ENCODE measurements around the gene FIZ1.

FIZ1 gene

DNA sequence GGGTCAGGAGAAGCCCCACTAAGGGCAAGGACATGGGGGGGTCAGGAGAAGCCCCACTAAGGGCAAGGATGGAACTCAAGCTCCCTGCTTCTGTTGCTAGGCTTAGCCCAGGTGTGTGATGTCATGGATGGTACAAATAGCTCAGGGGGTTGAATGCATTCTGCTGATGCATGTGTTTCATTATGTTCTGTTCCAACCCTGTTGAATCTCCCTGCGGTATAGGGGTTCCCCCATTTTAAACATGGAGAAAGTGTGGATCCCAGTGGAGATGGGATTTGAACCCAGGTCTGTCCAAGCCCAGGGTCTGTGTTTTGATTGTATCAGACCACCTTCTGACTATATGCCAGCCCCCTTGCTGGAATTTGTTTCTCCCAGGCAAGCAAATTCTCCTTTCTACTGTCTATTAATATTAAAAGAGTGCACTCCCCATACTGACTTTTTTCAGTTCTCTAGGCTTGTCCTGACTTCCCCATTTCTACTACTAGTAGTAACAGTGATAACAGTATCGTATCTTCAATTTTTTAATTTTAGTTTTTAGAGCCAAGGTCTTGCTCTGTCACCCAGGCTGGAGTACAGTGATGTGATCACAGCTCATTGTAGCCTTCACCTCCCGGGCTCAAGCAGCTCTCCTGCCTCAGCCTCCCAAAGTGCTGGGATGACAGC is 12.8 kb upstream of the FIZ1 start:
- no peak for DNase-seq

DNA sequence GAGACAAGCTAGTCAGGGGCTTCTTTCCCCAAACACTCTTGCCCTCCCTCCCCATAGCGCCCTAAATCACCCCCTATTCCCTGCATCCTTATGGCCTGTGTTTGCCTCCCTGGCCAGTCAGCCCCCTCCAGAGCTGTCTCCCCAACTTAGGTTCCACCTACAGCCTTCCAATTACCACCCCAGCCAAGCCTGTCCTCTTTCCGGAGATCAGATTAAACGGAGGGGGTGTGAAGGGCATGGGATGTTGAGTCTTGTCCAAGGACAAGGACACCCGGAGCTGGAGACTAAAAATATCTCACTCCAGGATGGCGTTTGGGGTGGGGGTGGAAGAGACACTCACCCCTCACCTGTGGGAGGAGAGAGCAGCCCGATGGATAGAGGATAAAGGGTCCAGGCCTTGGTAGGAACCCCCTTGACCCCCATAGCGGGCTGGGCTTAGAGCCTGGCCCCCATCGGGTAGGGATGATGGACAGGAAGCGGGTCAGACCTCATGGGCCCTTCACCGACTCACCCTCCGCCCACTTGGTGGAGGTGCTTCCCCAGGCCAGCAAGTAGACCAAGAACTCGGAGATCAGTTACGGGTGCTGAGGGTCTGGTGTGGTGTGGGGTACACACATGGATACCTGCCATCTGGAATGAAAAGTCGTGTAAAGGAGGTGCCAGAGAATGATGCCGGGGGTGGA is 12.1 kb upstream of the FIZ1 start:
- no peak for DNase-seq

- DNase-seq: no peak
These were observed 10.0 kb upstream of the FIZ1 start for GRCh38 chr19:55609326-55609725.

DNA sequence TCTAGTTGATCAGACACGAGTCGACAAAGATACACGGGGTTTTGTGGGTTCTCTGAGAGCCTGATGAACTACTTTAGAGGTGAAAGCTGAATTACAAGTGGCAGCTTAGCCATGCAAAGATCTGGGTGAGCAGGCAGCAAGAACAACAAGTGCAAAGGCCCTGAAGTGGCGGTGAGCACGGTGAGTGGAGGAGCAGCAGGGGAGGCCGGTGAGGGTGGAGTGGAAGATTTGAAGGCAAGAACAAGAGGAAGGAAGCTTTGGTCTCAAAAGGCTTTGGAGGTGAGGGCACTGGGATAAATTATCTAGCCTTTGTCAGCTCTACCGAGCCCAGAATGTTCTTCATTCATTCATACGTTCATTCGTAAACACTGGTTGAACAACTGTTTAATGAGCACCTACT is 7.5 kb upstream of the FIZ1 start:
- DNase-seq: no peak

- DNase-seq: no peak
These were observed 7.1 kb upstream of the FIZ1 start for GRCh38 chr19:55606471-55606787.

GRCh38 chr19:55605637-55606470 is 6.5 kb upstream of the FIZ1 start, which contains the start of gene ZNF865:
Gene ZNF865, plus strand, starts transcription at chr19:55605647. Its CDS starts 7,972 bp downstream, at chr19:55613619.
- DNase-seq: peak; percentile 92

GRCh38 chr19:55605207-55605636 is 5.9 kb upstream of the FIZ1 start:
- DNase-seq: peak; percentile 99

DNA sequence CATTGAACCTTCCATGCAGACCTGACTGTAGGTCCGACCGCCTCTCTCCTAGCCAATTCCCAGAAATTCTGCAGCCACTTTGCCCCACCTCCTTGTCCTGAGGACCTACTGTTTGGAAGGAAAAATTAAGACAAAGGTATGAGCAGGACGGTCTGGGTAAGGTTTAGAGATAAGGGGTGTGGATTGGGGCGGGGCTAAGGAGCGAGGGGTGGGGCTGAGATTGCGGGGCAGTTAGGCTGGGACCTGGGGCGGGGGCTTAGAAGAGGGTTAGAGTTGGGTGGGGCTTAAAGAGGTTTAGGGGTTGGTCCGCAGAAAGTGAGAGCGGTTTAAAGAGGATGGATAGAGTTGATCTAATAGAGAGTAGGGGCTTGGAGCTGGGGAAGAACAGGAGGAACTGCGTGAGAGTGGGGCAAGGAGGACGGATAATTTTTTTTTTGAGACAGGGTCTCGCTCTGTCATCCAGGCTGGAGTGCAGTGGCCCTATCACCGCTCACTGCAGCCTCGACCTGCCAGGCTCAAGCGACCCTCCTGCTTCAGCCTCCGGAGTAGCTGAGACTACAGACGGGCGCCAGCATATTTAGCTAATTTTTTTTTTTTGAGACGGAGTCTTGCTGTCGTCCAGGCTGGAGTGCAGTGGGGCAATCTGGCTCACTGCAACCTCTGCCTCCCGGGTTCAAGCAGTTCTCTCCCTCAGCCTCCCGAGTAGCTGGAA is 4.4 kb upstream of the FIZ1 start:
- peak; percentile 66 for DNase-seq

DNA sequence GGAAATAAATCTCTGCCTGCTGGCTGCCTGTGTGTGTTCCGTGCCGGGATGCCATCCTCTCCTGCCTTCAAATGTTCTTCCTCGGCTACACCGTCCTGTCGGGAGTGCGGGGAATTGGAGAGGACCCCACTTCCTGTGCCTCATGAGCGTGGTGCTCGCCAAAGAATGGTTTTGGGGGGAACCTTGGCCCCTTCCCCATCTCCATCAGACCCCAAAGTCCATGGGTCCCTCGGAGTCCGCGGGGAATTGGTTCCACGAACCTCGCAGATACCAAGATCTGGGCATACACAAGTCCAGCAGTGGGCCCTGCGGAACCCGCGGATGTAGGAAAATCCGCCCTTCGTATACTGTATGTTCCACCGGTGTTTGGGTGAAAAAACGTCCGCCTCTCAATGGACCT is 3.8 kb upstream of the FIZ1 start:
- DNase-seq: no peak

- DNase-seq: no peak
These were observed 3.0 kb upstream of the FIZ1 start for GRCh38 chr19:55602104-55603001.

- peak; percentile 29 for DNase-seq
These were observed 1.8 kb upstream of the FIZ1 start for GRCh38 chr19:55601084-55601483.

- DNase-seq: no peak
These were observed 1.3 kb upstream of the FIZ1 start for GRCh38 chr19:55600662-55601028.

DNA sequence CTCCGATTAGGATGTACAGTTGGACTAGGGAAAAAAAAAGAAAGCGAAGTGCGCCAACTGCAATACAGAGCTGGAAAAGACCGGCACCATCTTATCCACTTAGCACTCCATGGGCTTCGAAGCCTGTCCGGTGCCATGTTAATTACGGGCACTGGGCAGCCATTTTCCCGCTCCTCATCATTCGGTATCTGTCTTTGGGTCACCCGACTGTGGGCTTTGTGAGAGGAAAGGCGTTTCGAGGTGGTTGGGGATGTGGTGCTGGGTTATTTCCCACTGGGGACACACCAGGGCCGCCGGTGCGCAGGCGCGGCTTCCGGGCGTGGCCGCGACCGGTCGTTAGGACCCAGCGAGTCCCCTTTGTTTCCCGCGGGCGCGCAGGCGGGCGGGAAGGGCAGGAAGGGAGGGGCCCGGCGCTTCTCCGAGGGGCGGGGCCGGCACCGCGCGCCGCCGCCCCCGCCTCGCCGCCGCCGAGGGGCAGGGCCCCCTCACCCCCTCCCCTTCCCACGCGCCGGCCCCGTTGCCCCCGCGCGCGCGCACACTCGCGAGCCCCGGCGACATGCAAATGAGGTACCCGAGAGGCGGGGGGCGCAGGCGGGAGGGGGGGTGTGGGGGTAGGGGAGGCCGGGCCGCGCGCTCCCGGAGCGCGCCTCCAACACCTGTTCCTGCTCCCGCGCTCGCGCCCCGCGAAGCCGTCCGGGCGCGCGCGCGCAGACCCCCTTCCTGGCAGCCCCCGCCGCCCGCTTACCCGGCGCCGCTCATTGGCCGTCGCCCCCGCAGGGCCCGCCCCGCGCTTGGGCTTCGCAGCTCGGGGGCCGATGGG is 735 bp upstream of the FIZ1 start, which contains the start of gene ZNF524:
ZNF524 (plus strand) TSS at position 447 of the 820 bp plus-strand sequence. CDS start 1,825 bp downstream, outside the sequence.
- DNase-seq: peak; percentile 95

GRCh38 chr19:55598719-55599467 is 424 bp downstream of the FIZ1 start:
- peak; percentile 97 for DNase-seq

- no peak for DNase-seq
These were observed 1.3 kb downstream of the FIZ1 start for GRCh38 chr19:55598034-55598433.

DNA sequence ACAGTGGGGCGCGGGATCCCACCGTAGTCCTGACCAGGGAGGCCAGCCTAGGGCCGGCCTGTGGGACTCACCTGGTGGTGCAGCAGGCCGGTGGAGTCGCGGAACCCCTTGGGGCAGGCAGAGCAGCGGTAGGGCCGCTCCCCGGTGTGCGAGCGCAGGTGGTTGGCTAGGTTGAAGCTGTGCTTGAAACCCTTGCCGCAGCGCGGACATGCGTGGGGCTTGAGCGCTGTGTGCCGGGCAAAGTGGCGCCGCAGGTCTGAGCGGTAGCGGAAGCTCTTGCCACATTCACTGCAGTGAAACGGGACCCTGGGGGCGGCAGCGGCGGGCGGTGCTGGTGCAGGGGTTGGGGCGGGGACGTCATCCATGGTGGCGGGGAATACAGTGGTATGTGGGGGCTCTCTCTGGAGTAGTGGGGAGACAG is 1.8 kb downstream of the FIZ1 start:
- DNase-seq: no peak

GRCh38 chr19:55596304-55596703 is 3.0 kb downstream of the FIZ1 start:
- no peak for DNase-seq

DNA sequence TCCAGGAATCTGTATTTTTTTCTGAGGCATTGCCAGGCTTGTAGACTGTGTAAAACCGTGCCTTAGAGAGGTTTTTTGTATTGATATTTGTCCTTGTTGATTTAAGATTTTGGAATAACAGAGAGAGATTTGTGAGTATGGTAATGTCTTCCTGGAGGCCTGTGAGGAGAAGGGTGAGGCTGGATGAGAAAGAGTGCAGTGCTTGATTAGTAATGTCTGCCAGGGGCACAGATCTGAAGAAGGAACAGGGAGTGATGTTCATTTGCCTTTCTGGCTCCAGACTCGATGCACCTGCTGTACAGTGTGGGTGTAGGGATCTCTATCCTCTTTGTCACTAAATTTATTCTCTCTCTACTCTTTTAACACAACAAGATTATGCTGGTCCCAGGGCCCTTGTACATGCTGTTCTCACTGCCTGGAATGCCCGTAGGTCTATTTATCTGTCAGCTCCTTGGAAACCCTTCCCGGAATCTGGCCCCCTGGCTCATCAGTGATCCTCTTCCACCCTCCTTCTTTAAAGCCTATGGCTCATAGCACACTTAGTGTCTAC is 4.2 kb downstream of the FIZ1 start:
- DNase-seq: no peak

GRCh38 chr19:55593096-55593772 is 6.1 kb downstream of the FIZ1 start:
- no peak for DNase-seq

Measured in hematopoietic multipotent progenitor cell treated with erythropoietin and hydrocortisone succinate and interleukin-3 and kit ligand, for 6 days (in vitro differentiated cells).